SK-N-SH treated with all-trans-retinoic acid at 6 μM for 48 hours (cell line): ENCODE data around the gene USP1.

Experiments used
- ATAC-seq: fragments of 200-7000 bp; cut with Tn5 transposase; 3 replicates; pipeline ENCODE4 v1.9.1; 2020; ENCODE audit warnings: mild to moderate bottlenecking, moderate library complexity
- ARNTL ChIP-seq: fragments of 450-650 bp; formaldehyde crosslinking; IDR thresholded peaks from 2 replicates; pipeline ENCODE4 v1.5.0; 2020; ENCODE audit warnings: low read depth, mild to moderate bottlenecking, moderate library complexity, borderline replicate concordance
- BACH2 ChIP-seq: fragments of 250-450 bp; sonication (Bioruptor Pico); IDR thresholded peaks from 2 replicates; pipeline ENCODE4 v1.9.0; 2021; ENCODE audit warnings: mild to moderate bottlenecking, borderline replicate concordance
- ESRRG ChIP-seq: fragments of 250-450 bp; sonication (Bioruptor Pico); IDR thresholded peaks from 2 replicates; pipeline ENCODE4 v1.6.1; 2021; ENCODE audit warnings: mild to moderate bottlenecking
- GLIS3 ChIP-seq: fragments of 250-450 bp; sonication (Bioruptor Pico); IDR thresholded peaks from 2 replicates; pipeline ENCODE4 v1.5.0; 2020; ENCODE audit warnings: mild to moderate bottlenecking, moderate library complexity
- ISL1 ChIP-seq: fragments of 250-450 bp; sonication (Bioruptor Pico); IDR thresholded peaks from 2 replicates; pipeline ENCODE4 v2.1.2; 2022; ENCODE audit warnings: mild to moderate bottlenecking, moderate library complexity
- OSR1 ChIP-seq: fragments of 250-450 bp; sonication (Bioruptor Pico); IDR thresholded peaks from 2 replicates; pipeline ENCODE4 v1.8.0; 2022; ENCODE audit warnings: moderate library complexity, mild to moderate bottlenecking, inconsistent platforms
- PPARA ChIP-seq: fragments of 250-450 bp; sonication (Bioruptor Pico); IDR thresholded peaks from 2 replicates; pipeline ENCODE4 v1.5.0; 2020; ENCODE audit warnings: mild to moderate bottlenecking, borderline replicate concordance
- RARB ChIP-seq: fragments of 250-450 bp; sonication (Bioruptor Pico); IDR thresholded peaks from 2 replicates; pipeline ENCODE4 v1.8.0; 2021; ENCODE audit warnings: mild to moderate bottlenecking, moderate library complexity
- TCF4 ChIP-seq: fragments of 250-450 bp; sonication (Bioruptor Pico); IDR thresholded peaks from 2 replicates; pipeline ENCODE4 v1.8.0; 2021; ENCODE audit warnings: mild to moderate bottlenecking, moderate library complexity, borderline replicate concordance
- TOX ChIP-seq: fragments of 250-450 bp; sonication (Bioruptor Pico); IDR thresholded peaks from 2 replicates; pipeline ENCODE4 v1.8.0; 2021; ENCODE audit warnings: mild to moderate bottlenecking, moderate library complexity, borderline replicate concordance
- ZFP3 ChIP-seq: fragments of 250-450 bp; sonication (Bioruptor Pico); IDR thresholded peaks from 2 replicates; pipeline ENCODE4 v1.5.0; 2020; ENCODE audit warnings: mild to moderate bottlenecking, moderate library complexity
- ZFP30 ChIP-seq: fragments of 450-650 bp; formaldehyde crosslinking; IDR thresholded peaks from 2 replicates; pipeline ENCODE4 v1.5.0; 2022; ENCODE audit warnings: mild to moderate bottlenecking, moderate library complexity
- ZNF565 ChIP-seq: fragments of 450-650 bp; formaldehyde crosslinking; conservative IDR thresholded peaks from 2 replicates; pipeline ENCODE4 v1.5.0; 2020; ENCODE audit warnings: low read depth, mild to moderate bottlenecking, moderate library complexity
- ZNF70 ChIP-seq: fragments of 450-650 bp; formaldehyde crosslinking; IDR thresholded peaks from 2 replicates; pipeline ENCODE4 v1.5.0; 2020; ENCODE audit warnings: mild to moderate bottlenecking, moderate library complexity
- ZNF8 ChIP-seq: fragments of 450-650 bp; formaldehyde crosslinking; IDR thresholded peaks from 2 replicates; pipeline ENCODE4 v1.5.0; 2020; ENCODE audit warnings: mild to moderate bottlenecking, moderate library complexity
- TF ChIP-seq, protein P1 (sequence below): fragments of 250-450 bp; sonication (Bioruptor Pico); IDR thresholded peaks from 2 replicates; pipeline ENCODE4 v1.5.1; 2021; ENCODE audit warnings: mild to moderate bottlenecking, moderate library complexity
- TF ChIP-seq, protein P2 (sequence below): fragments of 250-450 bp; sonication (Bioruptor Pico); IDR thresholded peaks from 2 replicates; pipeline ENCODE4 v1.8.0; 2020; ENCODE audit warnings: mild to moderate bottlenecking, moderate library complexity, borderline replicate concordance
- TF ChIP-seq, protein P3 (sequence below): fragments of 250-450 bp; sonication (Bioruptor Pico); IDR thresholded peaks from 2 replicates; pipeline ENCODE4 v1.5.0; 2020; ENCODE audit warnings: mild to moderate bottlenecking, moderate library complexity
- TF ChIP-seq, protein P4 (sequence below): fragments of 250-450 bp; sonication (Bioruptor Pico); IDR thresholded peaks from 2 replicates; pipeline ENCODE4 v1.5.1; 2020; ENCODE audit warnings: low read depth, mild to moderate bottlenecking, moderate library complexity
- TF ChIP-seq, protein P5 (sequence below): fragments of 250-450 bp; sonication (Bioruptor Pico); IDR thresholded peaks from 2 replicates; pipeline ENCODE4 v1.8.0; 2021; ENCODE audit warnings: low read depth, mild to moderate bottlenecking, moderate library complexity, borderline replicate concordance

The USP1 gene

DNA sequence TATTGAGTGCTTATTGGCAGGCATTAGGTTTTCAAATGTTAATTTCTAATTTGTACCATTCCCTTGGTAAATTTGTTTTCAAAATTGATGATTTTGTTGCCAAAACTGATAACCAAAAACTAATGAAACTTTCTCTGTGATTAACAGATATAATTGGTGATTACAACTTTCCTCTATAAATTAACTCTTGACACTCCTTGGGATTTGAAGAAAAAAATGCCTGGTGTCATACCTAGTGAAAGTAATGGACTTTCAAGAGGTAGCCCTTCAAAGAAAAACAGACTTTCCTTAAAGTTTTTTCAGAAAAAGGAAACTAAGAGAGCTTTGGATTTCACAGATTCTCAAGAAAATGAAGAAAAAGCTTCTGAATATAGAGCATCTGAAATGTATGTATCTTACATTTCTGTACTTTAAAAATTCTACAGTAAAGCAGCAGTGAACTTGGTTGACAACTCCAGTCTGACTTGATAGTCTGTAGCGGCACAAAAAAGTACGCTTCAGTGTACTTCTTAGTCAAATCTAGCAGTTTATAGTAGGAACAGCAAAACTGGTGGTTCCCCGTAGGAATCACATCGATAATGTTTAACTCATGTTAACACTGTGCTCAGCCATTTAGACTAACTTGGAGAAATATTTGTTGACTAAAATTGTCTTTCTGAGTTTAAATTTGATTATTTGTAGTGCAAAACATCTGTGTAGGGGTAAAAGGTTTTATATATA, 3.0 kb downstream of the USP1 start (continued):
- TF ChIP-seq, protein P1, sequence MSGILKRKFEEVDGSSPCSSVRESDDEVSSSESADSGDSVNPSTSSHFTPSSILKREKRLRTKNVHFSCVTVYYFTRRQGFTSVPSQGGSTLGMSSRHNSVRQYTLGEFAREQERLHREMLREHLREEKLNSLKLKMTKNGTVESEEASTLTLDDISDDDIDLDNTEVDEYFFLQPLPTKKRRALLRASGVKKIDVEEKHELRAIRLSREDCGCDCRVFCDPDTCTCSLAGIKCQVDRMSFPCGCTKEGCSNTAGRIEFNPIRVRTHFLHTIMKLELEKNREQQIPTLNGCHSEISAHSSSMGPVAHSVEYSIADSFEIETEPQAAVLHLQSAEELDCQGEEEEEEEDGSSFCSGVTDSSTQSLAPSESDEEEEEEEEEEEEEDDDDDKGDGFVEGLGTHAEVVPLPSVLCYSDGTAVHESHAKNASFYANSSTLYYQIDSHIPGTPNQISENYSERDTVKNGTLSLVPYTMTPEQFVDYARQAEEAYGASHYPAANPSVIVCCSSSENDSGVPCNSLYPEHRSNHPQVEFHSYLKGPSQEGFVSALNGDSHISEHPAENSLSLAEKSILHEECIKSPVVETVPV (CRISPR knock-in tag), result no peak
- TF ChIP-seq, all 23 proteins: peak for 0

DNA sequence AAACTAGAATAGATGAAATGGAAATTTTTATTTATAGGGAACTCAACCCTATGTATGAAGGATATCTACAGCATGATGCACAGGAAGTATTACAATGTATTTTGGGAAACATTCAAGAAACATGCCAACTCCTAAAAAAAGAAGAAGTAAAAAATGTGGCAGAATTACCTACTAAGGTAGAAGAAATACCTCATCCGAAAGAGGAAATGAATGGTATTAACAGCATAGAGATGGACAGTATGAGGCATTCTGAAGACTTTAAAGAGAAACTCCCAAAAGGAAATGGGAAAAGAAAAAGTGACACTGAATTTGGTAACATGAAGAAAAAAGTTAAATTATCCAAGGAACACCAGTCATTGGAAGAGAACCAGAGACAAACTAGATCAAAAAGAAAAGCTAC, 7.9 kb downstream of the USP1 start:
- TF ChIP-seq ZNF70 (CRISPR knock-in tag) (no peak), BACH2 (CRISPR knock-in tag) (no peak), ZNF565 (CRISPR knock-in tag) (no peak), ZFP30 (CRISPR knock-in tag) (no peak)
- ATAC-seq, result no peak

DNA sequence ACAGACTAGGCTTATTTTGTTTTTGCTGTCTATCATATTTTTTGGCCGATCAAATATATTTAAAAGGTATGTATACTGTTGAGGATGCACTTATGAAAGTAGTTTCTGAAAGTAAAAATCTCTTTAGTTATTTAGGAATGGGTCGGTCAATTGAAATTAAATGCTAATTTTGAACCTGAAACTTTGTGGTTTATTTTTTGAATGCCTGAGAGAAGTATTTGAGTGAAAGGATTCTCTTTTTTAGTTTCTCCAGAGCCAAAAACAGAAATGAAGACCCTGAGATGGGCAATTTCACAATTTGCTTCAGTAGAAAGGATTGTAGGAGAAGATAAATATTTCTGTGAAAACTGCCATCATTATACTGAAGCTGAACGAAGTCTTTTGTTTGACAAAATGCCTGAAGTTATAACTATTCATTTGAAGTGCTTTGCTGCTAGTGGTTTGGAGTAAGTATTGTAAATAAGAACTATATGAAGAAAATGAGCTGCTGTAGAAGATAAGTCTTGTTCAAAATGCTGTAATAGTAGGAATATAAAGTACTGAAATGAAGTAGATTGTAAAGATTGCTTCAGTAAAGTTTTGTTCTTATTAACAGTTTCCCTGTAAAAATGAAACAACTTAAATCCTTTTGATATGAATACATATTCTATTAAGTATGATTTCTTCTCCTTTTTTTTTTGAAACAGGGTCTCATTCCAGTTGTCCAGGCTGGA, 11.5 kb downstream of the USP1 start:
- no peak for ATAC-seq
- TF ChIP-seq GLIS3 (CRISPR knock-in tag), result no peak
- TF ChIP-seq ZFP3, result no peak
- no peak for TF ChIP-seq ESRRG (CRISPR knock-in tag)
- no peak for TF ChIP-seq PPARA
- no peak for TF ChIP-seq ISL1
- TF ChIP-seq ARNTL (CRISPR knock-in tag), result no peak
- TF ChIP-seq, protein P2, sequence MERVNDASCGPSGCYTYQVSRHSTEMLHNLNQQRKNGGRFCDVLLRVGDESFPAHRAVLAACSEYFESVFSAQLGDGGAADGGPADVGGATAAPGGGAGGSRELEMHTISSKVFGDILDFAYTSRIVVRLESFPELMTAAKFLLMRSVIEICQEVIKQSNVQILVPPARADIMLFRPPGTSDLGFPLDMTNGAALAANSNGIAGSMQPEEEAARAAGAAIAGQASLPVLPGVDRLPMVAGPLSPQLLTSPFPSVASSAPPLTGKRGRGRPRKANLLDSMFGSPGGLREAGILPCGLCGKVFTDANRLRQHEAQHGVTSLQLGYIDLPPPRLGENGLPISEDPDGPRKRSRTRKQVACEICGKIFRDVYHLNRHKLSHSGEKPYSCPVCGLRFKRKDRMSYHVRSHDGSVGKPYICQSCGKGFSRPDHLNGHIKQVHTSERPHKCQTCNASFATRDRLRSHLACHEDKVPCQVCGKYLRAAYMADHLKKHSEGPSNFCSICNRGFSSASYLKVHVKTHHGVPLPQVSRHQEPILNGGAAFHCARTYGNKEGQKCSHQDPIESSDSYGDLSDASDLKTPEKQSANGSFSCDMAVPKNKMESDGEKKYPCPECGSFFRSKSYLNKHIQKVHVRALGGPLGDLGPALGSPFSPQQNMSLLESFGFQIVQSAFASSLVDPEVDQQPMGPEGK, result no peak
- TF ChIP-seq, protein P3, sequence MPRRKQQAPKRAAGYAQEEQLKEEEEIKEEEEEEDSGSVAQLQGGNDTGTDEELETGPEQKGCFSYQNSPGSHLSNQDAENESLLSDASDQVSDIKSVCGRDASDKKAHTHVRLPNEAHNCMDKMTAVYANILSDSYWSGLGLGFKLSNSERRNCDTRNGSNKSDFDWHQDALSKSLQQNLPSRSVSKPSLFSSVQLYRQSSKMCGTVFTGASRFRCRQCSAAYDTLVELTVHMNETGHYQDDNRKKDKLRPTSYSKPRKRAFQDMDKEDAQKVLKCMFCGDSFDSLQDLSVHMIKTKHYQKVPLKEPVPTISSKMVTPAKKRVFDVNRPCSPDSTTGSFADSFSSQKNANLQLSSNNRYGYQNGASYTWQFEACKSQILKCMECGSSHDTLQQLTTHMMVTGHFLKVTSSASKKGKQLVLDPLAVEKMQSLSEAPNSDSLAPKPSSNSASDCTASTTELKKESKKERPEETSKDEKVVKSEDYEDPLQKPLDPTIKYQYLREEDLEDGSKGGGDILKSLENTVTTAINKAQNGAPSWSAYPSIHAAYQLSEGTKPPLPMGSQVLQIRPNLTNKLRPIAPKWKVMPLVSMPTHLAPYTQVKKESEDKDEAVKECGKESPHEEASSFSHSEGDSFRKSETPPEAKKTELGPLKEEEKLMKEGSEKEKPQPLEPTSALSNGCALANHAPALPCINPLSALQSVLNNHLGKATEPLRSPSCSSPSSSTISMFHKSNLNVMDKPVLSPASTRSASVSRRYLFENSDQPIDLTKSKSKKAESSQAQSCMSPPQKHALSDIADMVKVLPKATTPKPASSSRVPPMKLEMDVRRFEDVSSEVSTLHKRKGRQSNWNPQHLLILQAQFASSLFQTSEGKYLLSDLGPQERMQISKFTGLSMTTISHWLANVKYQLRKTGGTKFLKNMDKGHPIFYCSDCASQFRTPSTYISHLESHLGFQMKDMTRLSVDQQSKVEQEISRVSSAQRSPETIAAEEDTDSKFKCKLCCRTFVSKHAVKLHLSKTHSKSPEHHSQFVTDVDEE, result no peak
- no peak for TF ChIP-seq TCF4
- TF ChIP-seq TOX (CRISPR knock-in tag), result no peak
- no peak for TF ChIP-seq RARB
- no peak for TF ChIP-seq ZNF70 (CRISPR knock-in tag)
- no peak for TF ChIP-seq ZNF8 (CRISPR knock-in tag)
- TF ChIP-seq, protein P4, sequence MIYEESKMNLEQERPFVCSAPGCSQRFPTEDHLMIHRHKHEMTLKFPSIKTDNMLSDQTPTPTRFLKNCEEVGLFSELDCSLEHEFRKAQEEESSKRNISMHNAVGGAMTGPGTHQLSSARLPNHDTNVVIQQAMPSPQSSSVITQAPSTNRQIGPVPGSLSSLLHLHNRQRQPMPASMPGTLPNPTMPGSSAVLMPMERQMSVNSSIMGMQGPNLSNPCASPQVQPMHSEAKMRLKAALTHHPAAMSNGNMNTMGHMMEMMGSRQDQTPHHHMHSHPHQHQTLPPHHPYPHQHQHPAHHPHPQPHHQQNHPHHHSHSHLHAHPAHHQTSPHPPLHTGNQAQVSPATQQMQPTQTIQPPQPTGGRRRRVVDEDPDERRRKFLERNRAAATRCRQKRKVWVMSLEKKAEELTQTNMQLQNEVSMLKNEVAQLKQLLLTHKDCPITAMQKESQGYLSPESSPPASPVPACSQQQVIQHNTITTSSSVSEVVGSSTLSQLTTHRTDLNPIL (CRISPR knock-in tag), result no peak
- TF ChIP-seq ZNF565 (CRISPR knock-in tag), result no peak
- TF ChIP-seq ZFP30 (CRISPR knock-in tag), result no peak

DNA sequence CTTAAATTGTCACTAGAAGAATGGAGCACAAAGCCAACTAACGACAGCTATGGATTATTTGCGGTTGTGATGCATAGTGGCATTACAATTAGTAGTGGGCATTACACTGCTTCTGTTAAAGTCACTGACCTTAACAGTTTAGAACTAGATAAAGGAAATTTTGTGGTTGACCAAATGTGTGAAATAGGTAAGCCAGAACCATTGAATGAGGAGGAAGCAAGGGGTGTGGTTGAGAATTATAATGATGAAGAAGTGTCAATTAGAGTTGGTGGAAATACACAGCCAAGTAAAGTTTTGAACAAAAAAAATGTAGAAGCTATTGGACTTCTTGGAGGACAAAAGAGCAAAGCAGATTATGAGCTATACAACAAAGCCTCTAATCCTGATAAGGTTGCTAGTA, 13.5 kb downstream of the USP1 start:
- TF ChIP-seq ARNTL (CRISPR knock-in tag), result no peak
- TF ChIP-seq OSR1, result no peak
- no peak for TF ChIP-seq ZFP30 (CRISPR knock-in tag)
- ATAC-seq, result no peak

DNA sequence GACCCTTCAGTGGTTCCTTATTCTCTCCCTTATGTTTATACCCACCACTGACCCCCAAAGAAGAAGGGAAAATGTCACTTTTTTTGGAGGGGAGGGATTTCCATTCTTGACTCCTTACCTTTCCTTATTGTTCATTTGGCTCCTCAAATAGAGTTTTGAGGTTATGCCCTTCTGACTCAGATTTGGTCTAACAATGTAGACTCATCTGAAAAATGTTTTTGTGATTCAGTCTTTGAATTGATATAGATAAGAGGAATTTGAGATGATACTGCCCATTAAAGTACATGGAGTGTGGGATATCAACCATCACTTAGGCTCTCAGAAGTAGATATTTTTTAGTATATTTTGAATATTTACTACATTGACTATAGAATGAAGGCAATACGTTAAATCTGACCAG, 16.1 kb downstream of the USP1 start:
- peak; percentile 43; the same call in 2 of the 3 replicates for ATAC-seq
- TF ChIP-seq, protein P3, result no peak
- TF ChIP-seq TCF4 (no peak), ARNTL (CRISPR knock-in tag) (no peak), ZNF70 (CRISPR knock-in tag) (no peak)
- TF ChIP-seq, protein P1 (CRISPR knock-in tag), result no peak
- TF ChIP-seq, protein P5, sequence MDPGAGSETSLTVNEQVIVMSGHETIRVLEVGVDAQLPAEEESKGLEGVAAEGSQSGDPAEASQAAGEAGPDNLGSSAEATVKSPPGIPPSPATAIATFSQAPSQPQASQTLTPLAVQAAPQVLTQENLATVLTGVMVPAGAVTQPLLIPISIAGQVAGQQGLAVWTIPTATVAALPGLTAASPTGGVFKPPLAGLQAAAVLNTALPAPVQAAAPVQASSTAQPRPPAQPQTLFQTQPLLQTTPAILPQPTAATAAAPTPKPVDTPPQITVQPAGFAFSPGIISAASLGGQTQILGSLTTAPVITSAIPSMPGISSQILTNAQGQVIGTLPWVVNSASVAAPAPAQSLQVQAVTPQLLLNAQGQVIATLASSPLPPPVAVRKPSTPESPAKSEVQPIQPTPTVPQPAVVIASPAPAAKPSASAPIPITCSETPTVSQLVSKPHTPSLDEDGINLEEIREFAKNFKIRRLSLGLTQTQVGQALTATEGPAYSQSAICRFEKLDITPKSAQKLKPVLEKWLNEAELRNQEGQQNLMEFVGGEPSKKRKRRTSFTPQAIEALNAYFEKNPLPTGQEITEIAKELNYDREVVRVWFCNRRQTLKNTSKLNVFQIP (CRISPR knock-in tag), result no peak
